ENCODE data around the gene ZBED2. TPM values are rescaled to one million over a fixed set of nuclear protein-coding genes. Genes with fewer than 3 reads are reported as not detected.

ZBED2 gene
- total and polyA plus RNA-seq, 2 donors (not counting 1 experiment from before 2014, with no cell fraction given) = 0.06 TPM; not detected in 1

GRCh38 chr3:111604119-111604518 lies 9.0 kb upstream of the ZBED2 start:
- H3K9me3 ChIP-seq (ENCODE audit: control insufficient read depth, insufficient read depth, low read depth, low read length) = no peaks in the 10 kb centered on the region
- DNase-seq (ENCODE audit: low read depth in 2 of 2) = no peak
- H3K79me2 ChIP-seq (ENCODE audit: control insufficient read depth, insufficient read depth, low read length) = no peaks in the 10 kb centered on the region
- TF ChIP-seq CTCF (conservative IDR thresholded peaks at IDR 0.05 in 1 of 2, IDR thresholded peaks at IDR 0.05 in 1 of 2; ENCODE audit: low read depth in 1 of 2, low read length in 2 of 2) = no peak
- TF ChIP-seq EZH2 (IDR thresholded peaks at IDR 0.05; ENCODE audit: low read length, missing control alignments) = no peak
- H4K20me1 ChIP-seq (ENCODE audit: control insufficient read depth, extremely low read depth, insufficient read depth, low read length) = no peaks in the 10 kb centered on the region
- H3K27ac ChIP-seq (ENCODE audit: insufficient read depth, low read length) = no peak overlapping the region
- H3K4me1 ChIP-seq (ENCODE audit: control insufficient read depth, extremely low read depth, insufficient read depth, low read length) = no peaks in the 10 kb centered on the region
- no peak overlapping the region for H3K4me2 ChIP-seq (ENCODE audit: extremely low read depth, insufficient read depth, low read length)
- H3K27me3 ChIP-seq (ENCODE audit: control insufficient read depth, insufficient read depth, low read length) = no peaks in the 10 kb centered on the region
- H2AFZ ChIP-seq (ENCODE audit: low read length) = no peak overlapping the region
- no peaks in the 10 kb centered on the region for H3K36me3 ChIP-seq (ENCODE audit: control insufficient read depth, insufficient read depth, low read length)
- H3K4me3 ChIP-seq (replicated peaks in 1 of 4; ENCODE audit: control extremely low read depth in 1 of 4, insufficient read depth in 1 of 4, low read depth in 3 of 4, low read length in 4 of 4) = no peak overlapping the region
- H3K9ac ChIP-seq (ENCODE audit: insufficient read depth, low read length) = no peak overlapping the region

- no peaks in the 10 kb centered on the region for H3K79me2 ChIP-seq (ENCODE audit: control insufficient read depth, insufficient read depth, low read length)
- H3K27me3 ChIP-seq (ENCODE audit: control insufficient read depth, insufficient read depth, low read length) = no peaks in the 10 kb centered on the region
- no peak overlapping the region for H3K4me3 ChIP-seq (replicated peaks in 1 of 4; ENCODE audit: control extremely low read depth in 1 of 4, insufficient read depth in 1 of 4, low read depth in 3 of 4, low read length in 4 of 4)
- no peak overlapping the region for H3K27ac ChIP-seq (ENCODE audit: insufficient read depth, low read length)
- DNase-seq (ENCODE audit: low read depth in 2 of 2) = no peak
- H3K9me3 ChIP-seq (ENCODE audit: control insufficient read depth, insufficient read depth, low read depth, low read length) = no peaks in the 10 kb centered on the region
- no peak overlapping the region for H3K9ac ChIP-seq (ENCODE audit: insufficient read depth, low read length)
- no peaks in the 10 kb centered on the region for H4K20me1 ChIP-seq (ENCODE audit: control insufficient read depth, extremely low read depth, insufficient read depth, low read length)
- H2AFZ ChIP-seq (ENCODE audit: low read length) = no peak overlapping the region
- no peak overlapping the region for H3K4me2 ChIP-seq (ENCODE audit: extremely low read depth, insufficient read depth, low read length)
- TF ChIP-seq EZH2 (IDR thresholded peaks at IDR 0.05; ENCODE audit: low read length, missing control alignments) (no peak), CTCF (conservative IDR thresholded peaks at IDR 0.05 in 1 of 2, IDR thresholded peaks at IDR 0.05 in 1 of 2; ENCODE audit: low read depth in 1 of 2, low read length in 2 of 2) (no peak)
- H3K36me3 ChIP-seq (ENCODE audit: control insufficient read depth, insufficient read depth, low read length) = no peaks in the 10 kb centered on the region
- H3K4me1 ChIP-seq (ENCODE audit: control insufficient read depth, extremely low read depth, insufficient read depth, low read length) = no peaks in the 10 kb centered on the region
Measured at GRCh38 chr3:111603679-111604078, 8.5 kb upstream of the ZBED2 start.

GRCh38 chr3:111601810-111602209 lies 6.7 kb upstream of the ZBED2 start:
- TF ChIP-seq CTCF (conservative IDR thresholded peaks at IDR 0.05 in 1 of 2, IDR thresholded peaks at IDR 0.05 in 1 of 2; ENCODE audit: low read depth in 1 of 2, low read length in 2 of 2) (no peak), EZH2 (IDR thresholded peaks at IDR 0.05; ENCODE audit: low read length, missing control alignments) (no peak)
- no peak overlapping the region for H2AFZ ChIP-seq (ENCODE audit: low read length)
- H3K4me2 ChIP-seq (ENCODE audit: extremely low read depth, insufficient read depth, low read length) = no peak overlapping the region
- H3K9ac ChIP-seq (ENCODE audit: insufficient read depth, low read length) = no peak overlapping the region
- no peak for DNase-seq (ENCODE audit: low read depth in 2 of 2)
- no peaks in the 10 kb centered on the region for H3K79me2 ChIP-seq (ENCODE audit: control insufficient read depth, insufficient read depth, low read length)
- no peak overlapping the region for H3K4me3 ChIP-seq (replicated peaks in 1 of 4; ENCODE audit: control extremely low read depth in 1 of 4, insufficient read depth in 1 of 4, low read depth in 3 of 4, low read length in 4 of 4)
- H3K4me1 ChIP-seq (ENCODE audit: control insufficient read depth, extremely low read depth, insufficient read depth, low read length) = no peaks in the 10 kb centered on the region
- no peaks in the 10 kb centered on the region for H4K20me1 ChIP-seq (ENCODE audit: control insufficient read depth, extremely low read depth, insufficient read depth, low read length)
- no peaks in the 10 kb centered on the region for H3K36me3 ChIP-seq (ENCODE audit: control insufficient read depth, insufficient read depth, low read length)
- no peak overlapping the region for H3K27ac ChIP-seq (ENCODE audit: insufficient read depth, low read length)
- no peaks in the 10 kb centered on the region for H3K27me3 ChIP-seq (ENCODE audit: control insufficient read depth, insufficient read depth, low read length)
- H3K9me3 ChIP-seq (ENCODE audit: control insufficient read depth, insufficient read depth, low read depth, low read length) = no peaks in the 10 kb centered on the region
